ENCODE data around the gene CDH15. TPM values are rescaled to one million over a fixed set of nuclear protein-coding genes. Genes with fewer than 3 reads are reported as not detected.
A peak's percentile ranks its signal among the peaks of the same experiment; 100 is the strongest.

CDH15 gene
- total RNA-seq, 2 experiments from 2014 or later: not detected

DNA sequence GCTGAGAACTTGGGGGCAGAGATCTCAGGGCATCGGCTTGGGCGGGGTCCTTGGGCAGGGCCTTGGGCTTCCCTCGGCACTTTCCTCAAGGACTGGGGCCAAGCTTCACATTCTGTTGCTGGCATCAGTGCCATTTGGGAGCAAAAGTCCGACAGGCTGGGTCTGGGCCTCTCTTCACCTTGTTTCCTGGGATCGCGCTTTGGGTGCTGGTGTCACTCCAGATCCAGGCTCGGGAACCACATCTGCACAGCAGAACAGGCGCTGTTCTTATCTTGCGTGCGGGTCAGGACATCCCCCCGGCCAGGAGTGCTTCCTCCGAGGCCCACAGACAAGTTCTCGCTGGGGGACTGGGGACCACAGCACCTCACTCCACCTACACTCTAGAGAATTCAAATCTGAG is 31.1 kb upstream of the CDH15 start:
- no peaks in the 10 kb centered on the region for H3K27me3 ChIP-seq (ENCODE audit: control insufficient read depth in 1 of 2, insufficient read depth in 2 of 2, low read length in 2 of 2)
- Mint-ChIP-seq H3K4me1 (ENCODE audit: low read depth) (no peaks in the 10 kb centered on the region), H3K27ac (no peak overlapping the region), H3K9me3 (no peaks in the 10 kb centered on the region), H3K27me3 (no peaks in the 10 kb centered on the region), H3K4me3 (no peak overlapping the region), H3K36me3 (ENCODE audit: low read depth) (peaks cover 40% of the 10 kb centered on the region)
- intact Hi-C loops (cut with DNase I, micrococcal nuclease): no loop called here
- CTCF ChIA-PET: no interaction called here
- no peak overlapping the region for H3K27ac ChIP-seq (ENCODE audit: low read depth in 1 of 2, low read length in 2 of 2)
- H3K4me1 ChIP-seq (ENCODE audit: insufficient read depth, low read length): peaks cover 2% of the 10 kb centered on the region
- no peak overlapping the region for H3K4me3 ChIP-seq (ENCODE audit: low read length)
- peaks cover 63% of the 10 kb centered on the region for H3K36me3 ChIP-seq (ENCODE audit: insufficient read depth, low read length)
- H3K9me3 ChIP-seq (ENCODE audit: control insufficient read depth in 1 of 2, insufficient read depth in 1 of 2, low read length in 2 of 2): no peaks in the 10 kb centered on the region
- peak in 1 of 14 experiments; percentile 9 for DNase-seq
- no peak for ATAC-seq (ENCODE audit: poor library complexity)
- TF ChIP-seq, protein P1, sequence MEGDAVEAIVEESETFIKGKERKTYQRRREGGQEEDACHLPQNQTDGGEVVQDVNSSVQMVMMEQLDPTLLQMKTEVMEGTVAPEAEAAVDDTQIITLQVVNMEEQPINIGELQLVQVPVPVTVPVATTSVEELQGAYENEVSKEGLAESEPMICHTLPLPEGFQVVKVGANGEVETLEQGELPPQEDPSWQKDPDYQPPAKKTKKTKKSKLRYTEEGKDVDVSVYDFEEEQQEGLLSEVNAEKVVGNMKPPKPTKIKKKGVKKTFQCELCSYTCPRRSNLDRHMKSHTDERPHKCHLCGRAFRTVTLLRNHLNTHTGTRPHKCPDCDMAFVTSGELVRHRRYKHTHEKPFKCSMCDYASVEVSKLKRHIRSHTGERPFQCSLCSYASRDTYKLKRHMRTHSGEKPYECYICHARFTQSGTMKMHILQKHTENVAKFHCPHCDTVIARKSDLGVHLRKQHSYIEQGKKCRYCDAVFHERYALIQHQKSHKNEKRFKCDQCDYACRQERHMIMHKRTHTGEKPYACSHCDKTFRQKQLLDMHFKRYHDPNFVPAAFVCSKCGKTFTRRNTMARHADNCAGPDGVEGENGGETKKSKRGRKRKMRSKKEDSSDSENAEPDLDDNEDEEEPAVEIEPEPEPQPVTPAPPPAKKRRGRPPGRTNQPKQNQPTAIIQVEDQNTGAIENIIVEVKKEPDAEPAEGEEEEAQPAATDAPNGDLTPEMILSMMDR (IDR thresholded peaks at IDR 0.05): no peak
- POLR2A ChIA-PET: no interaction called here

DNA sequence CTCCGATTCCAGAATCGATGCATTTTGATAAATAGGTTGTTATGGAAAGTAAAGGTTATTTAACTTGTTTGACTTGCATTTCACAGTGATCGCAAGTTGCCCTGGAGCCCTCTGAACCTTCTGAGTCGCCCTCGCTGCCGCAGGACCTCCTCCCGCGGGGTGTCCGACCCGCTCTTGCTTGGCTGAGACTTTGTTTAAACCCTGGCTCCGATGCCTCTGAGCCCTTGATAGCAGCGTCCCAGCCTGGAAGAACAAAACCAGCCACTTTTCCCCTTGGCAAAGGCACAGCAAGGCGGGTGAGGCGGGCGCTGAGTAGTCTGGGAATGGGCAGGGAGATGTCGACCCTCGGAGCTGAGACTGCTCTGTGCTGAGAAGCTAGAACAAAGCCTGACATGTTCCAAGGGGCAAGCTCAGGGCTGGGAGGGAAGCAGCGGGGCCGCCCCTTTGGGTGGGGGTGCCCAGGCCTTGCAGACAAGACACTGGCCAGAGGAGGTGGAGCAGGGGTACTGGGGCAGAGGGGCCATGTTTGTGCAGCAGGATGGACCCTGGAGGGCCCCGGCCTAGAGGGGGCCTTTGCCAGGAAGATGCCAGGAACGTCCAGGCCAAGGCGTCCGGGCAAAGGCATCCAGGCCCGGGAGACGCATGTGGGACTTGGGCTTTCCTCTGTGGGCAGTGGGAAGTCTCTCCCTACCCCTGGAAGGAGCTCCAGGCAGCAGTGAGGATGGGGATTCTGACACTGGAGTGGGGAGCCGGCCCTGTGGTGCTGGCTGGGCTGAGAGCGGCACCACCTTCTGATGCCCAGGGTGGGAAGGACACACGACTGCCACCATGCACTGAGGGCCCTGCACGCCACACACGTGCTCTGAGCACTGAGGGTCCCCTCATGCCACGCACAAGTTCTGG is 30.3 kb upstream of the CDH15 start:
- no peaks in the 10 kb centered on the region for H3K9me3 ChIP-seq (ENCODE audit: control insufficient read depth in 1 of 2, insufficient read depth in 1 of 2, low read length in 2 of 2)
- H3K4me3 ChIP-seq (ENCODE audit: low read length): no peak overlapping the region
- ATAC-seq (ENCODE audit: poor library complexity): no peak
- Mint-ChIP-seq H3K4me1 (ENCODE audit: low read depth) (no peaks in the 10 kb centered on the region), H3K9me3 (no peaks in the 10 kb centered on the region), H3K4me3 (no peak overlapping the region), H3K36me3 (ENCODE audit: low read depth) (peaks cover 44% of the 10 kb centered on the region), H3K27ac (no peak overlapping the region), H3K27me3 (no peaks in the 10 kb centered on the region)
- ChIA-PET POLR2A (no interaction called here), CTCF (no interaction called here)
- no peaks in the 10 kb centered on the region for H3K27me3 ChIP-seq (ENCODE audit: control insufficient read depth in 1 of 2, insufficient read depth in 2 of 2, low read length in 2 of 2)
- no peak overlapping the region for H3K27ac ChIP-seq (ENCODE audit: low read depth in 1 of 2, low read length in 2 of 2)
- intact Hi-C loops (cut with DNase I, micrococcal nuclease): no loop called here
- H3K4me1 ChIP-seq (ENCODE audit: insufficient read depth, low read length): no peaks in the 10 kb centered on the region
- H3K36me3 ChIP-seq (ENCODE audit: insufficient read depth, low read length): peaks cover 65% of the 10 kb centered on the region
- TF ChIP-seq, protein P1 (IDR thresholded peaks at IDR 0.05): no peak
- DNase-seq: peak in 1 of 14 experiments; percentile 14

DNA sequence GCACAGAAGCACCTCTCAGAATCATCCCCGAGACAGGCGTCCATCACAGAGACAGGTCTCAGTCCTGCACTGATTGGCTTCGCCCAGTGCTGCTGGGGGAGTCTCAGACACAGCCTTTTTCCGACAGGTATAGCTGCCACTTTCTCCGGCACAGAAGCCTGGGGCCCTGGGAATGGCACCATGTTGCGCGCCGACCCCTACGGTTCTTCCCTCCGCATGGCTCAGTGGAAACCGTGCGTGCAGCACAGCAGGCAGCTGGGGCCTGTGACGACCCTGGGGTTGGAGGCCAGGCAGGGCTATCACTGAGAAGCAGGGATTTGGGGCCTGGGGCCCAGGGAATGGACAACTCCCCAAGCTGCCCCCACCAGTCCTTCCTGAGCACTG is 29.7 kb upstream of the CDH15 start:
- DNase-seq: peak in 1 of 14 experiments; percentile 6
- no peaks in the 10 kb centered on the region for H3K9me3 ChIP-seq (ENCODE audit: control insufficient read depth in 1 of 2, insufficient read depth in 1 of 2, low read length in 2 of 2)
- no peaks in the 10 kb centered on the region for H3K27me3 ChIP-seq (ENCODE audit: control insufficient read depth in 1 of 2, insufficient read depth in 2 of 2, low read length in 2 of 2)
- intact Hi-C loops (cut with DNase I, micrococcal nuclease): no loop called here
- H3K27me3 Mint-ChIP-seq: no peaks in the 10 kb centered on the region
- no peaks in the 10 kb centered on the region for H3K4me1 ChIP-seq (ENCODE audit: insufficient read depth, low read length)
- POLR2A ChIA-PET: no interaction called here
- no peaks in the 10 kb centered on the region for H3K4me1 Mint-ChIP-seq (ENCODE audit: low read depth)
- no peak for ATAC-seq (ENCODE audit: poor library complexity)
- no peak overlapping the region for H3K27ac ChIP-seq (ENCODE audit: low read depth in 1 of 2, low read length in 2 of 2)
- H3K9me3 Mint-ChIP-seq: no peaks in the 10 kb centered on the region
- H3K36me3 Mint-ChIP-seq (ENCODE audit: low read depth): peaks cover 48% of the 10 kb centered on the region
- TF ChIP-seq, protein P1 (IDR thresholded peaks at IDR 0.05): no peak
- H3K4me3 ChIP-seq (ENCODE audit: low read length): no peak overlapping the region
- no peak overlapping the region for H3K27ac Mint-ChIP-seq
- H3K36me3 ChIP-seq (ENCODE audit: insufficient read depth, low read length): peaks cover 69% of the 10 kb centered on the region
- CTCF ChIA-PET: no interaction called here
- no peak overlapping the region for H3K4me3 Mint-ChIP-seq
